Thyroid gland (tissue), 4 donors: ENCODE measurements around the gene RASSF1.

Source experiments
- CTCF ChIP-seq, 6 experiments: fragments of 200-600 bp in 3 of 6; fragments of 450-650 bp in 3 of 6; sonication (generic) in 3 of 6; IDR thresholded peaks; one replicate each; pipeline ENCODE4 v1.5.1; 2016 to 2019; ENCODE audit warnings: antibody characterized with exemption in 6 of 6, mild to moderate bottlenecking in 2 of 6, inconsistent platforms in 1 of 6, moderate library complexity in 1 of 6
- POLR2A ChIP-seq, 2 donors: fragments of 450-650 bp; IDR thresholded peaks; one replicate each; pipeline ENCODE4 v1.6.1; 2017; ENCODE audit warnings: antibody characterized with exemption in 2 of 2, mild to moderate bottlenecking in 2 of 2, moderate library complexity in 1 of 2

- TF ChIP-seq POLR2A (IDR thresholded peaks at IDR 0.05): no peak
- no peak for TF ChIP-seq CTCF (IDR thresholded peaks at IDR 0.05)
Measured at GRCh38 chr3:50381383-50381782, 40.7 kb upstream of the RASSF1 start.
